ENCODE results near the gene OR4K14.
"Not testable (repeated sequence)": the region's sequence is repeated elsewhere in the genome, so short reads cannot be mapped to it uniquely, and the experiment has no call there.

Gene OR4K14

GRCh38 chr14:20019257-20019865 is at the start of gene OR4K14:
Gene OR4K14, minus strand, starts transcription at chr14:20019307. Its CDS starts 4,114 bp downstream, at chr14:20015193.
- no peak for DNase-seq

- no peak for DNase-seq
Measured at GRCh38 chr14:20059745-20060144, 40.6 kb upstream of the OR4K14 start, which contains the start of gene OR4L1. Gene OR4L1, plus strand, starts transcription at chr14:20060045. Its CDS starts 0 bp downstream, at chr14:20060045.

GRCh38 chr14:20048202-20048601 is 29.1 kb upstream of the OR4K14 start:
- no peak for DNase-seq

- DNase-seq: no peak
Measured at GRCh38 chr14:20044243-20044642, 25.1 kb upstream of the OR4K14 start.

GRCh38 chr14:20035938-20036337 is 16.8 kb upstream of the OR4K14 start, which contains the start of gene OR4K13:
Gene OR4K13, minus strand, starts transcription at chr14:20036038. Its CDS starts 1,280 bp downstream, at chr14:20034758.
- DNase-seq: no peak

- DNase-seq: no peak
Measured at GRCh38 chr14:20035449-20035848, 16.3 kb upstream of the OR4K14 start.

- DNase-seq: no peak
Measured at GRCh38 chr14:20031058-20031457, 12.0 kb upstream of the OR4K14 start.

GRCh38 chr14:20008156-20008555 is 11.0 kb downstream of the OR4K14 start:
- no peak for DNase-seq

GRCh38 chr14:20002319-20002718 is 16.8 kb downstream of the OR4K14 start:
- DNase-seq: no peak

- DNase-seq: no peak
Measured at GRCh38 chr14:20001863-20002262, 17.2 kb downstream of the OR4K14 start, which contains the start of gene OR4Q2. Gene OR4Q2, plus strand, starts transcription at chr14:20002163.

- no peak for DNase-seq
Measured at GRCh38 chr14:19993438-19993837, 25.7 kb downstream of the OR4K14 start.

- DNase-seq: no peak
Measured at GRCh38 chr14:19975291-19975690, 43.8 kb downstream of the OR4K14 start, which contains the start of gene OR4K15. Gene OR4K15, plus strand, starts transcription at chr14:19975591. Its CDS starts 0 bp downstream, at chr14:19975591.

- DNase-seq: no peak
Measured at GRCh38 chr14:19974844-19975243, 44.3 kb downstream of the OR4K14 start.

- not testable (repeated sequence) for DNase-seq
Measured at GRCh38 chr14:19969735-19970134, 49.4 kb downstream of the OR4K14 start.

Measured in stimulated activated CD4-positive, alpha-beta T cell treated with anti-CD3 and anti-CD28 coated beads, Interleukin-4, amount 100 ng/mL, for 24 hours (primary cell).